AG10803 (cell line): Measurements from ENCODE around the gene COIL.
"Not testable (repeated sequence)": the region's sequence is repeated elsewhere in the genome, so short reads cannot be mapped to it uniquely, and the experiment has no call there.

ENCODE experiments used
- DNase-seq: peaks from one replicate; pipeline ENCODE4 v3.0.0; 2010; ENCODE audit warnings: low read depth
- H3K4me3 ChIP-seq: 2 replicates; pipeline ENCODE4 v1.5.1; 2011; ENCODE audit warnings: mild to moderate bottlenecking, low read length, control low read depth
- CTCF ChIP-seq: conservative IDR thresholded peaks from 2 replicates; pipeline ENCODE4 v1.5.1; 2011; ENCODE audit warnings: mild to moderate bottlenecking, low read length, control low read depth, inconsistent platforms

The COIL gene

DNA sequence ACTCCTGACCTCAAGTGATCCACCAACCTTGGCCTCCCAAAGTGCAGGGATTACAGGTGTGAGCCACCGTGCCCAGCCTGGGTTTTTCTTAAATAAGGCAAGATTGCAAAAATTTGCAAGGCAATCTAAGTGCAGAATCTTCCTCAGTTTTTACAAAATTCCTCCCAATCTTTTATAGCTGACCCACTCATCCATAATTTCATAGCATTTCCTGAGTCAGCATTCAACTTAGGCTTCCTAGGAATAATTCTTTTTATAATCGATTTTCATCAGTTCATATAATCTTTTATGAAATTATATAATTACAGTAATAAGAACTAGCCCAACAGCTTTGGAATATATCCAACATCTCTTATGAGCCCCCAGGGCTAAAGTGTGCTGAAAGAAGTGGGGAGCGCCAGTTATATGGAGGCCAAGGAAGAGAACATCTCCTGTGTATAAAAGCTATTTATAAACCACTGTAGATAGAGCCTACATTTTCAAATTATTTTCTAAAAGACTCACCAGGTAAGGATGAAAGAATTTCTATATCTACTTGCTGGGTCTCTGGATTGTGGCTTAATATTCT is 14.8 kb downstream of the COIL start:
- DNase-seq: no peak

GRCh38 chr17:56943505-56944125 is 17.2 kb downstream of the COIL start:
- DNase-seq: no peak
- H3K4me3 ChIP-seq: no peak overlapping the region
- TF ChIP-seq CTCF: no peak

More for the DNA sequence above, 14.8 kb downstream of the COIL start:
- H3K4me3 ChIP-seq: no peak overlapping the region
- TF ChIP-seq CTCF: no peak

DNA sequence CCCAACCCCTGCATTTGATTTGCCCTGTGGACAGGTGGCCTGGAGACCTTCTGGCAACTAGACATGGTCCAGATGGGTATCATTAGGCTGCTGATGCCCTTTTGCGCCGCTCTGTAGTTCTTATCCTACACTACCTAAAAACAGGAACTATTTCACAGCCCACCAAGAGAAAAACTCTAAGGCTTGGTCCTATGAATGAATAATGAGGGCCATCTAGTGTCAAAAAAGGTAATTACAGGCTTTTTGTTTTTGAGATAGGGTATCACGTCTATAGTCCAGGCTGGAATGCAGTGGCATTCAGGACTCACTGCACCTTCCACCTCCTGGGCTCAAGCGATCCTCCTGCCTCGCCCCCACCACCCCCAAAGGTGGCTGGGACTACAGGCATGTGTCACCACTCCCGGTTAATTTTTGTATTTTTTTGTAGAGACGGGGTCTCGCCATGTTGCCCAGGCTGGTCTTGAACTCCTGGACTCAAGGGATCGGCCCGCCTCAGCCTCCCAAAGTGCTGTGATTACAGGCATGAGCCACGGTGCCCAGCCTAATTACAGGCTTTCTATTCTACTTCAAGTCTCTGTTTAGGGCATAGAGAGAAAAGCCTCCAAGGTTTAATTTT is 20.9 kb downstream of the COIL start:
- H3K4me3 ChIP-seq: no peak overlapping the region
- peak; percentile 56 for DNase-seq
- TF ChIP-seq CTCF: peak; percentile 75

- not testable (repeated sequence) for H3K4me3 ChIP-seq, DNase-seq
These were observed 22.6 kb downstream of the COIL start for GRCh38 chr17:56938206-56938605.

DNA sequence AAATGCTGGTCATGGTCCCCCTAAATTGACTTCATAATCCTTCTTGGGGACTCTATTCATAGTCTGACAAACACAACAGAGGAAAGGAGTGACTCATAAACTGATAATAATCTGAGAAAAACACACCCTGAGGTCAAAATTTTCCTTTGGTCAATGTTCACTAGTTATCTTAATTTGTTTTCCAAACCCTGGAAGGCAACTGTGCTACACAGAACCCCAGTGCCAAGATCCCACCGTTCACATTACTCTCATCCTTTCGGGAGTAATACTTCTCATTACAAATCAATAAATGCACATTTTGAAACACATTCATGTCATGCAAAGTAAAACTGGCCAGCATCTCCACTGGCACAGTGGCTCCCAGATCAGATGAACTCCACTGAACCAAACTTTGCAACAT is 23.2 kb downstream of the COIL start:
- H3K4me3 ChIP-seq: no peak overlapping the region
- DNase-seq: no peak
- no peak for TF ChIP-seq CTCF

DNA sequence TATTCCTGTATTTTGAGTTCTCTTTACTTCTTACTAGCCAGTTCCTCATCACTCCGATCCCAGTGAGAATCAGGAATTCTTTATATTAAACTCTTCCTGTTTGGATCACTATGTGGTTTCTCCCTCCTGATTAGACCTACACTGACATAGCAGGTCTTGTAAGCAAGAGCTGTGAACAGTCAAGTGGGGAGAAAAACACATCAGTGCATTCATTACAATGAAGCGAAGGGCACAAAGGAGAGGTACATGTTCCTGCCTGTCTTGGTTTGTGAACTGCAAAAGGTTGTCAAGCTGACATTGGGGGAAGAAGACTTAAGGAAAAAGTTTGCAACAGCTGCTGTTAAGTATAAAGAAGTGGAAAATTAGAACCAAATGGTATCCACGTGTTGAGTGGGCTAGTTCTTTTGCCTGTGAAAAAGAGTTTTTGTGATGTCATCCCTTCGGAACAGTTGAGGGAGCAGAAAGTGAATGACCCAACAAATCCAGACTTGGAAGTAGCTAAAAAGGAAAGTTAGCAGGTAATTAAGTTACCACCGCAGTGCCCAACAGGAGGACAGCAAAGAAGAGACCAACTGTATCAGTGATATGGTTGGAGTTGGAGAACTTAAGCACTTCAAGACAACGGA is 24.0 kb downstream of the COIL start:
- DNase-seq: peak; percentile 22
- no peak overlapping the region for H3K4me3 ChIP-seq
- TF ChIP-seq CTCF: no peak

DNA sequence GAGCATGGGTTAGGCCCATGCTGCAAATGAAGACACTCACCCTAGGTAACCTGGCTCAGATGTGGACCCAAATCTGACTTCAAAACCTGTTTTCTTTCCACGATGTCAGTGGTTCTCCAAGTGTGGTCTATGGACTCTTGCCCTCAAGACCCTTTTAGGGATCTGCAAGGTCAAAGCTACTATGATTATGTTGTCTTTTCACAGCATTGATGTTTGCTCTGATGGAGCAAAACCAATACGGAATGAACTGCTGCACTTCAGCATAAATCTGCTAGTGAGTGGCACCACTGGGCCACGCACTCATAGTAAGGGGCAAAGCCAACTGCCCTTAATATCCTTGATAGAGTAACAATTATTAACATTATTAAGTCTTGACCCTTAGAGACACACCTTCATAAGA is 25.4 kb downstream of the COIL start:
- no peak for TF ChIP-seq CTCF
- H3K4me3 ChIP-seq: no peak overlapping the region
- no peak for DNase-seq
